Ascending aorta (tissue), 2 donors: ENCODE data around the gene PARP16. TPM values are rescaled to one million over a fixed set of nuclear protein-coding genes. Genes with fewer than 3 reads are reported as not detected.

Source experiments
- DNase-seq, 2 donors: peaks; one replicate each; pipeline ENCODE4 v3.0.0-alpha.2; 2019; ENCODE audit warnings: low spot score in 2 of 2
- H3K27ac ChIP-seq, 2 donors: fragments of 200-600 bp; sonication (generic); one replicate each; pipeline ENCODE4 v1.5.1; 2016 to 2017; ENCODE audit warnings: mild to moderate bottlenecking in 1 of 2
- H3K27me3 ChIP-seq: fragments of 200-600 bp; sonication (generic); one replicate; pipeline ENCODE4 v1.5.1; 2017
- H3K36me3 ChIP-seq, 2 donors: fragments of 200-600 bp; sonication (generic); one replicate each; pipeline ENCODE4 v1.5.1; 2016
- H3K4me1 ChIP-seq, 2 donors: fragments of 200-600 bp; sonication (generic); one replicate each; pipeline ENCODE4 v1.5.1; 2016 to 2017; ENCODE audit warnings: mild to moderate bottlenecking in 1 of 2
- H3K4me3 ChIP-seq, 2 donors: fragments of 200-600 bp; sonication (generic); one replicate each; pipeline ENCODE4 v1.5.1; 2016 to 2017; ENCODE audit warnings: mild to moderate bottlenecking in 1 of 2
- H3K9me3 ChIP-seq, 2 donors: fragments of 200-600 bp; sonication (generic); one replicate each; pipeline ENCODE4 v1.5.1; 2016
- CTCF ChIP-seq, 3 experiments: fragments of 200-600 bp in 2 of 3; fragments of 450-650 bp in 1 of 3; sonication (generic) in 2 of 3; IDR thresholded peaks; one replicate each; pipeline ENCODE4 v1.5.1; 2016 to 2019; ENCODE audit warnings: antibody characterized with exemption in 3 of 3, mild to moderate bottlenecking in 1 of 3, moderate library complexity in 1 of 3
- intact Hi-C: fragments of 100-400 bp; cut with DNase I; formaldehyde crosslinking; loops from one replicate; pipeline ENCODE4 v1.15.1; 2023
- total RNA-seq: library from RNA; depleted of rRNA; stranded (reverse); fragments of >200 nt; gene quantifications from one replicate; pipeline ENCODE4 v1.1.0, GENCODE V29; 2016

The PARP16 gene
- total RNA-seq, 1 donor from 2014 or later: 2.9 TPM

GRCh38 chr15:65332391-65333147 is 45.9 kb upstream of the PARP16 start:
- no peak for DNase-seq
- H3K4me3 ChIP-seq: no peak overlapping the region
- no peaks in the 10 kb centered on the region for H3K9me3 ChIP-seq
- no peaks in the 10 kb centered on the region for H3K27me3 ChIP-seq
- H3K36me3 ChIP-seq: no peaks in the 10 kb centered on the region
- no peaks in the 10 kb centered on the region for H3K4me1 ChIP-seq
- TF ChIP-seq CTCF (IDR thresholded peaks at IDR 0.05): no peak
- intact Hi-C loops: no loop called here
- no peak overlapping the region for H3K27ac ChIP-seq

GRCh38 chr15:65331811-65332210 is 45.1 kb upstream of the PARP16 start:
- no peaks in the 10 kb centered on the region for H3K9me3 ChIP-seq

GRCh38 chr15:65330934-65331645 is 44.4 kb upstream of the PARP16 start:
- no peak for TF ChIP-seq CTCF (IDR thresholded peaks at IDR 0.05)
- intact Hi-C loops: no loop called here
- H3K27ac ChIP-seq: no peak overlapping the region
- H3K36me3 ChIP-seq: no peaks in the 10 kb centered on the region
- no peak for DNase-seq
- no peak overlapping the region for H3K4me3 ChIP-seq
- H3K27me3 ChIP-seq: no peaks in the 10 kb centered on the region
- H3K9me3 ChIP-seq: no peaks in the 10 kb centered on the region
- H3K4me1 ChIP-seq: no peaks in the 10 kb centered on the region

More at GRCh38 chr15:65331811-65332210, 45.1 kb upstream of the PARP16 start:
- intact Hi-C loops: no loop called here
- DNase-seq: no peak
- Histone ChIP-seq H3K27ac (no peak overlapping the region), H3K27me3 (no peaks in the 10 kb centered on the region), H3K4me1 (no peaks in the 10 kb centered on the region), H3K4me3 (no peak overlapping the region), H3K36me3 (no peaks in the 10 kb centered on the region)
- TF ChIP-seq CTCF (IDR thresholded peaks at IDR 0.05): no peak

- no peaks in the 10 kb centered on the region for H3K9me3 ChIP-seq
- no peak overlapping the region for H3K27ac ChIP-seq
- no peak for TF ChIP-seq CTCF (IDR thresholded peaks at IDR 0.05)
- no peak overlapping the region for H3K4me3 ChIP-seq
- no peaks in the 10 kb centered on the region for H3K4me1 ChIP-seq
- no peaks in the 10 kb centered on the region for H3K27me3 ChIP-seq
- no peaks in the 10 kb centered on the region for H3K36me3 ChIP-seq
- intact Hi-C loops: no loop called here
- DNase-seq: no peak
These were observed 43.5 kb upstream of the PARP16 start for GRCh38 chr15:65329984-65330735.

GRCh38 chr15:65329288-65329983 is 42.8 kb upstream of the PARP16 start:
- TF ChIP-seq CTCF (IDR thresholded peaks at IDR 0.05): no peak
- Histone ChIP-seq H3K27me3 (no peaks in the 10 kb centered on the region), H3K36me3 (no peaks in the 10 kb centered on the region), H3K9me3 (no peaks in the 10 kb centered on the region), H3K4me1 (no peaks in the 10 kb centered on the region), H3K27ac (no peak overlapping the region), H3K4me3 (no peak overlapping the region)
- intact Hi-C loops: no loop called here
- DNase-seq: no peak
